GM19023 (cell line): ENCODE data around the gene ARL14.
"Not testable (repeated sequence)": the region's sequence is repeated elsewhere in the genome, so short reads cannot be mapped to it uniquely, and the experiment has no call there.

ENCODE experiments used
- ATAC-seq: cut with Tn5 transposase; IDR thresholded peaks from one replicate; pipeline ENCODE4 v1.9.1; 2021; ENCODE audit warnings: mild to moderate bottlenecking, moderate library complexity; ENCODE audit not compliant: unreplicated experiment

Gene ARL14

DNA sequence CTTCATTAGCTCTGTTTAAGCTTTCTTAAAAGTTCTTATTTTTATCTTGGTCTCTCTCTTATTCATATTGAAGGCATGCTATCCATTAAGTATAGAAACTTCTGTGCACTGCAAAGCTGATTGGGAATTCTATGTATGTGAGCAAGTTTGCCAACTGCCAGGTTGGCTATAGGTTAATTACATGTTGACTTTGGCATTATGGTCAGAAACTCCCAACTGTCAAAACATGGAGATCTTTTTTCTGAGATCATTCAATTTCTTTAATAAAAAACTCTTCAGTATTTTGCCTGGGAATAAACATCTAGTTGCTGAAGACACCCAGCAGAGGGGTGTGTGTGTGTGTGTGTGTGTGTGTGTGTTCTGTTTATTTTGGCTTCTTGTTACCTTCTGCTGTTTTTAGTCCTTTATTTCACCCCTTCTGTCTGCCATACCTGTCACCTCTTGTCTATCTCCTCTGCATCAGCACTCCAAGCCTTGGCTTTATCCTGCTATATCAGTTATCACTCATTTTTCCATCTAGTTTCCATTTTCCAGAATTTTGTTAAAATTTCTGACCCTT, 1.3 kb upstream of the ARL14 start:
- no peak for ATAC-seq

DNA sequence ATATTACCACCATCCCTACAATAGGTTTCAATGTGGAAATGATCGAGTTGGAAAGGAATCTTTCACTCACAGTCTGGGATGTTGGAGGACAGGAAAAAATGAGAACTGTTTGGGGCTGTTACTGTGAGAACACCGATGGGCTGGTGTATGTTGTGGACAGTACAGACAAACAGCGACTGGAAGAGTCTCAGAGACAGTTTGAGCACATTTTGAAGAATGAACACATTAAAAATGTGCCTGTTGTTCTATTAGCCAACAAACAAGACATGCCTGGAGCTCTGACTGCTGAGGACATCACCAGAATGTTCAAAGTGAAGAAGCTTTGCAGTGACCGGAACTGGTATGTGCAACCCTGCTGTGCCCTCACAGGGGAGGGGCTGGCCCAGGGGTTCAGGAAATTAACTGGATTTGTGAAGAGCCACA, 510 bp downstream of the ARL14 start:
- no peak for ATAC-seq

DNA sequence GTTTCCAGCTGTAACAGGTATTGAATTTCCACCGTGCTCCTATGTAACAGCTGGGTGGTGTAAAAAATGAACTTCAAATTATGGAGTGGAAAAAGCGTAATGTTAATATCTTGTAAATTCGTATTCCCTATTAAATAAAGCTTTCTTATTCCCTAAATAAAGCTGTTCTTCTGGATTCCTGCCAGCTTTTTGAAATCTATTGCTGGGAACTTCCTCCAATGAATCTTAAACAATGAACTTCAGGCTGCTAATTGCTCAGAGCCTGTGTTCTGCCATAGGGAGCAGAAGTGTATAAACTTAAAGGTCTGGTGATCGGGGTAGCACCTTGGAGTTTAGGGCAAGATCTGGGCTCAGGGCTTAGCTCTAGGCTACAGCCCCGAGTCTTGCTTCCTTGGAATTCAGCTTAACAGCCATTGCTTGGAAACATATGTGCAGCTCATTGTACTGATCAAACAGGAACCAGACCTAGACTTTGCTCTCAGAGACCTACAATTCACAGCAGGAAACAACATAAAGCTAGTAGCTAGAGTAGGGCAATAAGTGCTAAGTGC, 1.4 kb downstream of the ARL14 start:
- no peak for ATAC-seq

DNA sequence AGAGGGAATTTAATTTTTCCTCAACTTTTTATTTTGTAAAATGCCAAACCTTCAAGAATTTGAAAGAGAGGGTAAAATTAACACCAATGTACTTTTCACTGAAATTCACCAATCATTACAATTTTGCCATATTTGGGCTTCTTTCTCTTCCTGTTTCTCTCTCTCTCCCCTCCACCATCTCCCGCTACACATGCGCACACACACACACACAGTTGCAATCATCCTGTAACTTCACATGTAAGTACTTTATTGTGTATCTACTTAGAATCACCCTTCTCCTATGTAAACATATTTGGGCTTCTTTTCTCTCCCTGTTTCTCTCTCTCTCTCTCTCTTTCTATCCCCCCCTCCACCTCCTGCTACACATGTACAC, 7.4 kb downstream of the ARL14 start:
- no peak for ATAC-seq

DNA sequence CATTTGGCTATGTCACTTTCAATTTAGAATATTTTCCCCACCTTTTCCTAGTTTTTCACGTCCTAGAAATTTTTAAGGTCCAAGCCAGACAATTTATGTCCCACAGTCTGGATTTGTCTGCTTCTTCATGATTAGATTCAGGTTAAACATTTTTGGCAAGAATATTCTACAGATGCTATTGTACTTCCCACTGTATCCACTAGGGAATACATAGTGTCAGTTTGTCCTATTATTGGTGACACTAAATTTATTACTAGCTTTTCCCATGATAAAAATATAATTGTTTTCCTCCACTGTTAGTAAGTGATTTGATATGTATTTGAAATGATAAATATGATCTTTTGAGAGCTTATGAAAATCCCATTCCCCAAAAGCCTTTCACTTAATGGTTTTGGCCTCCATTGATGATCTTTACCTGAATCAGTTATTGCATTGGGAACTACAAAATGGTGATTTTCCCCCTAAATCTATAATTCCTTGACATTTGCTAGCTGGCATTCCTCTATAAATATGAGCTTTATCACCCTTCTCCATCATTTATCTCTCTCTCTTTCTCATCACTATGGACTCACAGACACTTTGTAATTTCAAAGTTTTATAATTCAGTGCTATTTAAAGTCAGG, 8.3 kb downstream of the ARL14 start:
- no peak for ATAC-seq

DNA sequence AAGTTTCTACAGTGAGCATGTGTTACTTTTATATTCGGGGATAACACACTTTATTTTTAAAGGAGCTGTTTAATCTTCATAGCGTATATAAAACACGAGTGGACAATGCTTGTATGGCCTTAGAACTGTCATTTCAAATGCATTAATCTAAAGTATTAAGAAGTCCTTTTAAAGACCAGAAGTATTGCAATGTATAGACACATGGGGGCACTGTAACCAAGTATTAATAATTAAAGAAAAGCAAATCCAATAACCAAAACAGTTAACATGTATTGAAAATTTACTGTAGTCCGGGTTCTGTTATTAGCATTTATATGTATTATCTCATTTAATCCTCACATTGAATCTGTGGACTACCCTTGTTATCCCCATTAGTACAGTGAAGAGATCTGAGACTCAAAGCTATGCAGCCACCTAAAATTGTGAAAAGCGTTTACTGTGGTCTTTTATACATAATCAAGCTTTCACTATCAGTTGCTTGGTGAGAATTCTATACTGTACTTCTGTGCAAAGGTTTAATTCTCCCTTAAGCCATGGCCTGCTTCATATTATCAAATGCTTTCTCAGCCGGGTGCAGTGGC, 10.1 kb downstream of the ARL14 start:
- ATAC-seq = no peak

DNA sequence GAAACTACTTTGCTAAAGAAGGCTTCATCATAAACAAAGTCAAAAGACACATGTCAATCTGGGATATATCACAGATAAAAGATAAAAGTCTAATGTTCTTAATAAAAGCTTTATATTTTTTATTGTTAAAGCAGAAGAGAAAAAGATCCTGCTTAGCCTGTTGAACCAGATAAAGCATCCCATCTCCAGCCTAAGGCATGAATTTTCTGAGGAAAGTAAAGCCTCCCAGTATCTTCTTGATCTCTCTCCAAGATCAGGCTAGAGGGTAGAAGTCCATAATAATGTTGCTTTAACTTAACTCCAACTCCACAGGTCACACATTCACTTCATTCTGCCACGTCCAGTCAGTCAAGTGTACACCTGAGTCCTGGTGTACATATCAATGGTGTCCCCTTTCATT, 14.2 kb downstream of the ARL14 start:
- ATAC-seq = no peak

DNA sequence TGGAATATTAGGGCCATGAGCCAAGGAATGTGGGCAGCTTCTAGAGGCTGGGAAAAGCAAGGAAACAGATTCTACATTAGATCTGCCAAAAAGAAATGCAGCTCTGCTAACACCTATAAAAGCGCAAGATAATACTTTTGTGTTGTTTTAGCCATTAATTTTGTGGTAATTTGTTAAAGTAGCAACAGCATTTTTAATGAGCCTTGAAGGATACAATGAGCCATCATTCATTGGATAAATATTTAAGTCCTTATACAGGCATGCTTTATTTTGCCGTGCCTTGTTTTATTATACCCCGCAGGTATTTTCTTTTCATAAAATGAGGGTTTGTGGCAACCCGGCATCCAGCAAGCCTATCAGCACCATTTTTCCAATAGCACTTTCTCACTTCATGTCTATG, 15.0 kb downstream of the ARL14 start:
- ATAC-seq = no peak

DNA sequence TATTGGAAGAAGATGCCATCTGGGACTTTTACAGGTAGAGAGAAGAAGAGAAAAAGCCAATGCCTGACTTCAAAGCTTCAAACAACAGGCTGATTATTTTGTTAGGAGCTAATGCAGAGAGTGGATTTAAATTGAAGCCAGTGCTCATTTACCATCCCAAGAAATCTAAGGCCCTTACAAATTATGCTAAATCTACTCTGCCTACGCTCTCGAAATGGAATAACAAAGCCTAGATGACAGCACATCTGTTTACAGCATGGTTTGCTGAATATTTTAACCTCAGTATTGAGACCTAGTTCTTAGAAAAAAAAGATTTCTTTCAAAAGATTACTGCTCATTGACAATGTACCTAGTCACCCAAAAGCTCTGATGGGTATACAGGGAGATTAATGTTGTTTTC, 16.2 kb downstream of the ARL14 start:
- ATAC-seq = no peak

GRCh38 chr3:160694345-160694744, 17.4 kb downstream of the ARL14 start:
- ATAC-seq = no peak

DNA sequence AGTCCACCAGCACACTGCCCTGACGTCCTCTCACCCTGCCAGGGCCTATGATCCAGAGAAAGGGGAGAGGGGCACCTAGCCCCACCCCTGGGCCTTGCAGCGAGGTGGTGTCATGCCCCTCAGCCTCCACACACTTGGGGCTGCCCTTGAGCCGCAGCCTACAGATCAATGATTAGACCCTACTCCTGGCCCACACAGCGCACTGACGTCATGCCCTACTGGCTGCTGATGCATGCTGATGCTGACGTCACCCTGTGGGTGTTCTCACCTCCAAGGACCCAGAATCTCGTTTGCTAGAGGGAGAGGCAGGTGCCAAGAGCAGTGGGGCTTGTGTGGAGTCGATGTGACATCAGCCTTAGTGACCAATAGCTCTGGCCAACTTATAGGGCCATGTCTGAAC, 18.0 kb downstream of the ARL14 start:
- no peak for ATAC-seq

DNA sequence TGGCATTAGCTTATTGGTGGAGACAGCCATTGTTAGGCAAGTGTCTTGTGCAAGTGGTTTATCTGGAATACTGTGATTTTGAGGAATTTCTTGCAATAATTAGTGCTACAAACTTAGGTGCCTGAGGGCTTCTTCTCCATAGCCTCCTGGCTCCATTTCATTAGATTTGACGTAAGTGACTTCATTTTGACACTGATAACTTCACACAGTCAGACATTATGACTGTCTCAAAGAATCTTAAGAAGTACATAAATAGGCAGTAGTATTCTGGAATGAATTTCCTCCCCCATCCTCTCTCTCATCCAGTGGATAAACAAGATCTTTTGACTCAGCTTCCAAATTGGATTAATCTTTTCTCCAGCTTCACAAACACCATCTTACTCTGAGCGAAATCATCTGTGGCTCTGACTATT, 19.0 kb downstream of the ARL14 start:
- ATAC-seq = no peak

GRCh38 chr3:160697637-160698380, 20.8 kb downstream of the ARL14 start:
- peak; percentile 71 for ATAC-seq

- no peak for ATAC-seq
Observed at GRCh38 chr3:160698599-160699195, 21.7 kb downstream of the ARL14 start.

DNA sequence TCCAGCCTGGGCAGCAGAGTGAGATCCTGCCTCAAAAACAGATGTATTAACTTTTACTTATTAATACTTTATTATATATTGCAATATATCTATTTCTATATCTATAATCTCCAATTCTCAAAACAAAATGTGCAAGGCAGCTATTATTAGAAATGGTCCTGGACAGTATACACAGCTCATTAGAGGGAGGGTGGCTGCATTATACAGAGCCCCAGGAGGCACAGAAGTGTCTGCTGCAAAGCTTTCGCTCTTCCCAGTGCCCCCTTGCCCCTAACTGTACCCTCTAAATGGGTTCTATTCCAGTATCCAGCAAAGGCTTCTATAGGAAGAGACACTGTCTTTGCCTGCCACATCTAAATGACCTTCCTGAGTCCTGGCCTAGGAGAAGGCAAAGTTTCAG, 24.5 kb downstream of the ARL14 start:
- no peak for ATAC-seq

GRCh38 chr3:160702290-160702689, 25.3 kb downstream of the ARL14 start:
- no peak for ATAC-seq

GRCh38 chr3:160703974-160704373, 27.0 kb downstream of the ARL14 start:
- no peak for ATAC-seq

- no peak for ATAC-seq
Observed at GRCh38 chr3:160707187-160707794, 30.3 kb downstream of the ARL14 start.

GRCh38 chr3:160709477-160710182, 32.7 kb downstream of the ARL14 start:
- no peak for ATAC-seq

DNA sequence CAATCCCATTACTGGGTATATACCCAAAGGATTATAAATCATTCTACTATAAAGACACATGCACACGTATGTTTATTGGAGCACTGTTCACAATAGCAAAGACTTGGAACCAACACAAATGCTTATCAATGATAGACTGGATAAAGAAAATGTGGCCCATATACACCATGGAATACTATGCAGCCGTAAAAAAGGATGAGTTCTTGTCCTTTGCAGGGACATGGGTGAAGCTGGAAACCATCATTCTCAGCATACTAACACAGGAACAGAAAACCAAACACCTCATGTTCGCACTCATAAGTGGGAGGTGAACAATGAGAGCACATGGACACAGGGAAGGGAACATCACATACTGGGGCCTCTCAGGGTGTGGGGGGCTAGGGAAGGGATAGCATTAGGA, 36.2 kb downstream of the ARL14 start:
- ATAC-seq = not testable (repeated sequence)
